Stimulated activated CD8-positive, alpha-beta memory T cell treated with anti-CD3 and anti-CD28 coated beads, Interleukin-12 subunit alpha, Interleukin-12 subunit beta, amount 100 ng/mL, for 24 hours (primary cell): ENCODE results near the gene COX10.
"Not testable (repeated sequence)": the region's sequence is repeated elsewhere in the genome, so short reads cannot be mapped to it uniquely, and the experiment has no call there.

Source experiments
- DNase-seq: peaks from one replicate; pipeline ENCODE4 v3.0.0-alpha.2; 2020; ENCODE audit errors: extremely low read depth

COX10 gene

GRCh38 chr17:14177801-14178200 is 108.5 kb downstream of the COX10 start:
- DNase-seq, result not testable (repeated sequence)

GRCh38 chr17:14179951-14180350 is 110.6 kb downstream of the COX10 start:
- DNase-seq, result not testable (repeated sequence)

DNA sequence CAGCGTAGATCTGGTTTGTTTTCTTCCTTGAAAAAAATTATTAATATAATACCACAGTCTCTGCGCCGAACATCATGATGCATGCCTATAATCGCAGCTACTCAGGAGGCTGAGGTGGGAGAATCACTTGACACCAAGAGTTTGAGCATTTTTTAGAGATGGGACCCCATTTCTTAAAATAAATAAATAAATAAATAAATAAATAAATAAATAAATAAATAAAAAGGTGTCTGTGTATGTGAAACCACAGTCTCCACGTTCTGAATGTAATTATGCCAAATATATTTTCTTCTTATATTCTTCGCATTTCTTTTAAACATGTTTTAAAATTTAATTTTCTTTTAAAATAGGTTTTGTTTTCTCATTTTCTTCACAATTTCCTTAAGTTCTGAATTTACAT is 112.8 kb downstream of the COX10 start:
- DNase-seq, result not testable (repeated sequence)

- not testable (repeated sequence) for DNase-seq
Observed at GRCh38 chr17:14184536-14184935, 115.2 kb downstream of the COX10 start.

- not testable (repeated sequence) for DNase-seq
Observed at GRCh38 chr17:14186443-14186842, 117.1 kb downstream of the COX10 start.

DNA sequence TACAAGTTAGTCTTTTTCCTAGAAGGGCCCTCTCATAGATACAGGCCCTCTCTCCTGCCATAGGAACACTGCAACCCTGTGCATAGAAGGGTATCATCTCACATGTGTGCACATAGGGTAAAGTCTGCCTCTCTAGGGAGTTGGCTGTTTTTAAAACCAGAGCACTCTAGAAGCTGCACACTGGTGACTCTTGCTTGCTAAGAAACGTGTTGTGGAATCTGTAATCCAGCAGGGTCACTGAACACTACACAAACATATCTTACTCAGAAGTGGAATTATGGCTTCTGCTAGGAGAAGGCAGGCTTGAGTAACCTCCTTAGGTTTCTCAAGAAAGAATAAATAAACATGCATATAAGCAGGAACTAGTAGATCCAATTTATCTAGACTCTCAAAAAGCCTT is 121.5 kb downstream of the COX10 start:
- not testable (repeated sequence) for DNase-seq

DNA sequence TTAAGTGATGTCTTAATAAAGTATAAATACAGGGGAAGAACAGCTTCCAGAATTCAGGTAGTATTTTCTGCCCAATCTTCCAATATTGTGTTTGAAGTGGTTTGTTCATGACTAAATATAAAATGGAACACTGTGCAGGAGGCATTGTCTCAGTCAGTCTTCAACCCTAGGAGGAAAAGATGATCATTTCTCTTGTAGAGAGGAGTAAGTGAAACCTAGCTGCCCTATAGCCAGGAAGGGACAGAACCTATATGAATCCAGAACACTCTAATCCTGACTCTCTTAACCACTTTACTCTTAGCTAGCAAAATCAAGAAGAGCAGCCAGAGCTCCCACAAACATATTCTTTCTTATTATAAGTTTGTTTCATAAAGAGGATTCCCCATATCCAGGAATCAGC is 122.2 kb downstream of the COX10 start:
- DNase-seq, result not testable (repeated sequence)

- not testable (repeated sequence) for DNase-seq
Observed at GRCh38 chr17:14192039-14192438, 122.7 kb downstream of the COX10 start.

- DNase-seq, result not testable (repeated sequence)
Observed at GRCh38 chr17:14192636-14193344, 123.5 kb downstream of the COX10 start.

GRCh38 chr17:14196377-14196997 is 127.2 kb downstream of the COX10 start:
- DNase-seq, result no peak

GRCh38 chr17:14197057-14197456 is 127.8 kb downstream of the COX10 start:
- DNase-seq, result no peak

DNA sequence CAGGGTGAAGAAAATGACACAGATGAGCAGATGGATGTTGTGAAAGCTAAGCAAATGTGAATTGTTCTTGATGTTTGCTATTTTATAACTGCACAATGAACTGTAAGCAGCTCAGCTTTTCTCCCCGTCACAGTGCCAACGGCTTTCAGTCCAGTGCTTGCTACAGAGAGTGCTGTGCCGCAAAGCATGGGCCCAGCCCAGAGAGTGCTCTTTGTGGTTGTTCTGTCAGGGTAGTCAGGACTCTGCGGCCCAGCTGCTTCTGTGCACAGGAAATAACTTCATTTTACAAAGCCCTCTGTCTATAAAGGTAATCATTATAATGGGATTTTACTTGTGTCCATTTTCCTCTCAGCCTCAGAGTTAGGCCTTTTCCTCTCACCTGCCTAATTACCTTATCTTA is 128.3 kb downstream of the COX10 start:
- DNase-seq, result no peak

DNA sequence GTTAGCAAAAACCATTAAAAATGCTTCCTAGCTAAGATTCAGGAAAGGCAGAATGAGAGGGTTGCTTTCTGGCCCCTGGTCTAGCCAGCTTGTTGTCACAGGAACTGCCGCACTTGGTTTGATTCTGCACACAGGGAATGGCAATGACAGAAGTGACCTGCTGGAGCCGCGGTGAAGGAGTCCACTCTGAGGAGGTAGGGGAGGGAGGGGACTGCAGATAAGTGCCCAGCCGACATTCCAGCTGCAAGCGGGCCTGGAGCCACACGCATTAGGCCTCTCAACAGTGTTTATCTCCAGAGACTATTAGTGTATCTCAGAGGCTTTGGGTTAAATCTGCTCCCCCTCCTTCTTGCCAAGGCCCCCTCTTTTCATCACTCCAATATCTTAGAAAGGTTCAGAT is 128.7 kb downstream of the COX10 start:
- DNase-seq, result no peak

GRCh38 chr17:14198575-14198974 is 129.3 kb downstream of the COX10 start:
- no peak for DNase-seq

- no peak for DNase-seq
Observed at GRCh38 chr17:14199601-14200000, 130.3 kb downstream of the COX10 start.

- DNase-seq, result no peak
Observed at GRCh38 chr17:14200354-14200753, 131.1 kb downstream of the COX10 start.

- DNase-seq, result no peak
Observed at GRCh38 chr17:14201021-14201987, 132.0 kb downstream of the COX10 start.

GRCh38 chr17:14201988-14202380 is 132.7 kb downstream of the COX10 start:
- DNase-seq, result no peak

DNA sequence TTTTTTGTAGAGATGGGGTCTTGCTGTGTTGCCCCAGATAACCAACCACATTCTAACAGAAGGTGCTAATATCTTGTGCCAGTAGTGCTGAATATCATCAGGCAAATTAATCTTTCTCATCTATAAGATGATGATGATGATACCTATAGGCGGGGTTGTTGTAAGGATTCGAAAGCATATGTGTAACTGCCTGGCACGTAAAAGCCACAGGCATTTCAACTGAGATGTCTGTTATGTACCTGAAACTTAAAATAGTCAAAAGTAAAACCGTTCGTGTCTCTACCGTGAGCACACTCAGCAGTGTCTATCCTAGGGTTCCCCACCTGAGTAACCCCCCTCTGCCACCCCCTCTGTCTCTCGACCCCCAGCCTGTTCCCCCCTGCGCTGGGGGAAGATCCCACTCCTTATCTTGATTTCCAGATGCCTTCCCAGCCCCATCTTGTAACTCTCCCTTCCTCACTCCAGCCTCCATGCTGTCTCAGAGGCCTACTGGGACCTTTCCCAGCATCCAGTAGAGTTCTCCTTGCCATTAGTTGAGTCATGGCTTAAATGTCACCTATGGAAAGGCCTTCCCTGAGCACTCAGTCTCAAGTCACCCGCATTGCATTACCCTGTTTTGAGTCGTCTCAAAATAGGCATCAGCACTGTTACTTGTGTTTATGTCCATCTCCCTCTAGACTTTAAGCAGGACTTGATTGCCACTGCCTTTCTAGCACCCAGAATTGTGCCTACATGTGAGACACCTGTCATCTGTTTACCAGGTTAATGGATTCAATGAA is 133.3 kb downstream of the COX10 start:
- no peak for DNase-seq

DNA sequence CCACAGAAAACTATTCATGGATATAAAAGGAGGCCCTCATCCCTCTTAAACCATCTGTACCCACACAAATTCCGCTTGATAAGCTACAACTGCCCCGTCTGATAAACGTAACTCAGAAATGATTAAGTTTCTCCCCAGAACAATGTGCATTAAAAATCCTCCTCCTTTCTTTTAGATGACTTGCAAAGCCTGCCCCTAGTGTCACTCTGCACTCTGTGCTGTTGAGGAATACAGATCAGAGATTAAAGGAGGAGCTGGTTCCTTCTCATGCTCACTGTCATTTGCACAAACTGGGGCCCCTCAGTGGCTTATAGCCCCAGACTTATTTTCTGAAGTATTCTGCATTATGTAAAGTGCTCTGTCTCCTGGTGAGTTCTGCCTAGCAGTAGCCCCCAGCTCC is 134.1 kb downstream of the COX10 start:
- DNase-seq, result no peak

- DNase-seq, result no peak
Observed at GRCh38 chr17:14204084-14204483, 134.8 kb downstream of the COX10 start.

- no peak for DNase-seq
Observed at GRCh38 chr17:14204546-14204945, 135.2 kb downstream of the COX10 start.
